Adrenal gland (tissue), 12 donors: ENCODE results near the gene CACNA1G. TPM values are rescaled to one million over a fixed set of nuclear protein-coding genes. Genes with fewer than 3 reads are reported as not detected.

Experiments used
- DNase-seq, 7 donors: peaks; one replicate each; pipeline ENCODE4 v3.0.0-alpha.2; 2019 to 2020
- H3K27ac ChIP-seq, 5 donors: fragments of 200-600 bp; sonication (generic) in 4 of 5; 1 replicate in 3 of 5; 2 replicates in 2 of 5; pipeline versions ENCODE4 v1.5.1 to v1.8.0; 2016 to 2020; ENCODE audit warnings: mild to moderate bottlenecking in 1 of 5
- H3K27me3 ChIP-seq: fragments of 200-600 bp; 2 replicates; pipeline ENCODE4 v1.8.0; 2021
- H3K36me3 ChIP-seq, 2 donors: fragments of 200-600 bp; replicated peaks in 1 of 2; 1 replicate in 1 of 2; 2 replicates in 1 of 2; pipeline versions ENCODE4 v1.5.1 to v1.8.0; 2018 to 2022
- H3K4me1 ChIP-seq, 2 donors: fragments of 200-600 bp; replicated peaks in 1 of 2; 1 replicate in 1 of 2; 2 replicates in 1 of 2; pipeline versions ENCODE4 v1.5.1 to v1.8.0; 2018 to 2021
- H3K4me3 ChIP-seq, 4 donors: fragments of 200-600 bp; sonication (generic) in 3 of 4; one replicate each; pipeline ENCODE4 v1.5.1; 2016 to 2018
- H3K9me3 ChIP-seq, 3 donors: fragments of 200-600 bp; sonication (generic) in 1 of 3; replicated peaks in 1 of 3; 1 replicate in 2 of 3; 2 replicates in 1 of 3; pipeline versions ENCODE4 v1.5.1 to v1.8.0; 2016 to 2021
- CTCF ChIP-seq, 6 experiments: fragments of 450-650 bp in 4 of 6; fragments of 200-600 bp in 2 of 6; sonication (generic) in 1 of 6; IDR thresholded peaks; 1 replicate in 5 of 6; 2 replicates in 1 of 6; pipeline versions ENCODE4 v1.5.1 to v1.8.0; 2016 to 2021; ENCODE audit warnings: antibody characterized with exemption in 6 of 6, mild to moderate bottlenecking in 2 of 6, moderate library complexity in 1 of 6
- POLR2A ChIP-seq, 2 donors: fragments of 450-650 bp; IDR thresholded peaks; one replicate each; pipeline ENCODE4 v1.6.1; 2017; ENCODE audit warnings: antibody characterized with exemption in 2 of 2, mild to moderate bottlenecking in 2 of 2, moderate library complexity in 1 of 2
- WGBS, 4 donors: extraction: QIAGEN DNeasy Blood & Tissue Kit in 2 of 4; methylation state at CpG; one replicate each; pipeline versions ENCODE4 v1.1.5 to v1.1.7; 2013 to 2017; 5-methylcytosine and 5-hydroxymethylcytosine counted together
- intact Hi-C, 2 donors: fragments of 100-400 bp; cut with DNase I; formaldehyde crosslinking; loops; one replicate each; pipeline versions ENCODE4 v1.14.1 to v1.15.0; 2022 to 2023
- polyA plus RNA-seq, 3 donors: library from polyadenylated mRNA; stranded (reverse); fragments of 200-250 nt in 2 of 3; fragments of 350-450 nt in 1 of 3; fragmentation: Illumina TruSeq in 1 of 3; extraction: RNeasy Lipid Tissue Mini Kit (QIAGEN cat#74804) in 1 of 3; gene quantifications; one replicate each; pipeline ENCODE4 v1.2.3, GENCODE V29; 2013 to 2014
- total RNA-seq, 9 donors: library from RNA; depleted of rRNA in 4 of 9; stranded (reverse); fragments of >200 nt in 4 of 9; fragments of 120-200 nt in 1 of 9; fragmentation: NEBNext Ultra II Directional in 1 of 9; extraction: Animal tissue kit (Norgen Biotek cat#: 25700) in 1 of 9; gene quantifications; one replicate each; pipeline versions ENCODE4 v1.1.0 to v1.2.4, GENCODE V29; 2013 to 2023
- donor health status: healthy with polysubstance abuse.
- donor health status: Bipolar disorder and iron deficiency.
- donor health status: DM: yes; HTN: yes; CAD: no.
- donor health status: DM: no; HTN: no; CAD: no.
- donor health status: DM: no; HTN: no; CAD: no.
- donor health status: DM: yes; HTN: yes; CAD: no.

Gene CACNA1G
- total and polyA plus RNA-seq, 12 donors = 0.05 to 2.6 (median 0.14) TPM; not detected in 1

- intact Hi-C loops = loop anchor here in 1 of 2 donors (5.0 kb wide), 1 partner anchor 48 kb away; no protein-coding TSS in a partner anchor
- peak in 6 of 7 donors; percentile 51 to 74 (median 62) for DNase-seq
- H3K27me3 ChIP-seq = peaks cover 13% of the 10 kb centered on the region
- no peak for TF ChIP-seq CTCF (IDR thresholded peaks at IDR 0.05)
- TF ChIP-seq POLR2A (IDR thresholded peaks at IDR 0.05) = no peak
- peaks cover 22 to 28% of the 10 kb centered on the region in 2 donors for H3K4me1 ChIP-seq
- WGBS, 4 donors = 0 to 5% (median 2%) methylated on average over 4 to 27 of the region's 27 CpGs
- no peaks in the 10 kb centered on the region for H3K9me3 ChIP-seq
- no peak overlapping the region for H3K27ac ChIP-seq
- H3K36me3 ChIP-seq = no peaks in the 10 kb centered on the region
- H3K4me3 ChIP-seq = peak overlapping the region in 2 of 4 donors; percentile 15 to 54
Observed at GRCh38 chr17:50559674-50560184, 786 bp upstream of the CACNA1G start.

- H3K36me3 ChIP-seq = no peaks in the 10 kb centered on the region
- intact Hi-C loops = loop anchor here in 1 of 2 donors (5.0 kb wide), 1 partner anchor 46 kb away; no protein-coding TSS in a partner anchor
- peaks cover 22 to 28% of the 10 kb centered on the region in 2 donors for H3K4me1 ChIP-seq
- peaks cover 13% of the 10 kb centered on the region for H3K27me3 ChIP-seq
- no peaks in the 10 kb centered on the region for H3K9me3 ChIP-seq
- 0 to 1% (median 1%) methylated on average over 6 to 84 of the region's 88 CpGs; no CpG with 5 or more reads in 1 of the 4 donors for WGBS, 4 donors
- no peak for TF ChIP-seq CTCF (IDR thresholded peaks at IDR 0.05)
- no peak for TF ChIP-seq POLR2A (IDR thresholded peaks at IDR 0.05)
- H3K27ac ChIP-seq = no peak overlapping the region
- H3K4me3 ChIP-seq = peak overlapping the region in 1 of 4 donors; percentile 54
- DNase-seq = no peak
Observed at GRCh38 chr17:50560931-50561745, 623 bp downstream of the CACNA1G start.

GRCh38 chr17:50561746-50562141, 1.2 kb downstream of the CACNA1G start:
- Histone ChIP-seq H3K27me3 (peaks cover 13% of the 10 kb centered on the region), H3K4me1 (peaks cover 22 to 28% of the 10 kb centered on the region in 2 donors), H3K27ac (no peak overlapping the region), H3K9me3 (no peaks in the 10 kb centered on the region), H3K36me3 (no peaks in the 10 kb centered on the region), H3K4me3 (peak overlapping the region in 1 of 4 donors; percentile 54)
- whole genome bisulfite sequencing, 4 donors = 1 to 6% methylated on average over 25 to 27 of the region's 27 CpGs; no CpG with 5 or more reads in 2 of the 4 donors
- DNase-seq = no peak
- intact Hi-C loops = loop anchor here in 1 of 2 donors (5.0 kb wide), 1 partner anchor 46 kb away; no protein-coding TSS in a partner anchor
- TF ChIP-seq CTCF (IDR thresholded peaks at IDR 0.05) (no peak), POLR2A (IDR thresholded peaks at IDR 0.05) (no peak)
